Adrenal gland (tissue), 12 donors: Measurements from ENCODE around the gene ZP4. TPM values are rescaled to one million over a fixed set of nuclear protein-coding genes. Genes with fewer than 3 reads are reported as not detected.

ENCODE experiments used
- DNase-seq, 7 donors: peaks; one replicate each; pipeline ENCODE4 v3.0.0-alpha.2; 2019 to 2020
- H3K27ac ChIP-seq, 5 donors: fragments of 200-600 bp; sonication (generic) in 4 of 5; 1 replicate in 3 of 5; 2 replicates in 2 of 5; pipeline versions ENCODE4 v1.5.1 to v1.8.0; 2016 to 2020; ENCODE audit warnings: mild to moderate bottlenecking in 1 of 5
- H3K27me3 ChIP-seq: fragments of 200-600 bp; 2 replicates; pipeline ENCODE4 v1.8.0; 2021
- H3K36me3 ChIP-seq, 2 donors: fragments of 200-600 bp; replicated peaks in 1 of 2; 1 replicate in 1 of 2; 2 replicates in 1 of 2; pipeline versions ENCODE4 v1.5.1 to v1.8.0; 2018 to 2022
- H3K4me1 ChIP-seq, 2 donors: fragments of 200-600 bp; replicated peaks in 1 of 2; 1 replicate in 1 of 2; 2 replicates in 1 of 2; pipeline versions ENCODE4 v1.5.1 to v1.8.0; 2018 to 2021
- H3K4me3 ChIP-seq, 4 donors: fragments of 200-600 bp; sonication (generic) in 3 of 4; one replicate each; pipeline ENCODE4 v1.5.1; 2016 to 2018
- H3K9me3 ChIP-seq, 3 donors: fragments of 200-600 bp; sonication (generic) in 1 of 3; replicated peaks in 1 of 3; 1 replicate in 2 of 3; 2 replicates in 1 of 3; pipeline versions ENCODE4 v1.5.1 to v1.8.0; 2016 to 2021
- CTCF ChIP-seq, 6 experiments: fragments of 450-650 bp in 4 of 6; fragments of 200-600 bp in 2 of 6; sonication (generic) in 1 of 6; IDR thresholded peaks; 1 replicate in 5 of 6; 2 replicates in 1 of 6; pipeline versions ENCODE4 v1.5.1 to v1.8.0; 2016 to 2021; ENCODE audit warnings: antibody characterized with exemption in 6 of 6, mild to moderate bottlenecking in 2 of 6, moderate library complexity in 1 of 6
- POLR2A ChIP-seq, 2 donors: fragments of 450-650 bp; IDR thresholded peaks; one replicate each; pipeline ENCODE4 v1.6.1; 2017; ENCODE audit warnings: antibody characterized with exemption in 2 of 2, mild to moderate bottlenecking in 2 of 2, moderate library complexity in 1 of 2
- WGBS, 4 donors: extraction: QIAGEN DNeasy Blood & Tissue Kit in 2 of 4; methylation state at CpG; one replicate each; pipeline versions ENCODE4 v1.1.5 to v1.1.7; 2013 to 2017; 5-methylcytosine and 5-hydroxymethylcytosine counted together
- intact Hi-C, 2 donors: fragments of 100-400 bp; cut with DNase I; formaldehyde crosslinking; loops; one replicate each; pipeline versions ENCODE4 v1.14.1 to v1.15.0; 2022 to 2023
- polyA plus RNA-seq, 3 donors: library from polyadenylated mRNA; stranded (reverse); fragments of 200-250 nt in 2 of 3; fragments of 350-450 nt in 1 of 3; fragmentation: Illumina TruSeq in 1 of 3; extraction: RNeasy Lipid Tissue Mini Kit (QIAGEN cat#74804) in 1 of 3; gene quantifications; one replicate each; pipeline ENCODE4 v1.2.3, GENCODE V29; 2013 to 2014
- total RNA-seq, 9 donors: library from RNA; depleted of rRNA in 4 of 9; stranded (reverse); fragments of >200 nt in 4 of 9; fragments of 120-200 nt in 1 of 9; fragmentation: NEBNext Ultra II Directional in 1 of 9; extraction: Animal tissue kit (Norgen Biotek cat#: 25700) in 1 of 9; gene quantifications; one replicate each; pipeline versions ENCODE4 v1.1.0 to v1.2.4, GENCODE V29; 2013 to 2023
- donor health status: healthy with polysubstance abuse.
- donor health status: Bipolar disorder and iron deficiency.
- donor health status: DM: yes; HTN: yes; CAD: no.
- donor health status: DM: no; HTN: no; CAD: no.
- donor health status: DM: no; HTN: no; CAD: no.
- donor health status: DM: yes; HTN: yes; CAD: no.

The ZP4 gene
- total and polyA plus RNA-seq, 12 donors: not detected

DNA sequence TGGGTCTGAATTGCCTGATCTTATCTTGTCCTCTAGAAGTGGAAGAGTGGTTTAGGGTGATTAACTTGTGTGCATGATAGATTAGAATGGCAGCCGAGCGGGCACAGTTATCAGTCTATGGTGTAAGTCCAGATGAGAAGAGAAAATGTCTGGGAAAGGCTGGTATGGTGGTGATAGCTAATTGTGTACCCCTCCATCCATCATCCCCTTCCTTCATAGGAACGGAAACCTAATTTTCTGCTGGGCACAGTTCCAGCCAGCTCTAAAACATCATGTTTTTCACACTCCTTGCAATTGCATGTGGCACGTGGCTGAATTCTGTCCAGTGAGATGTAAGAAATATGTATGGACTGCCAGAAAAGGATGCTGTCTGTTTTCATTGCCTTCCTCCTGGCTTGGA lies 40.9 kb upstream of the ZP4 start:
- no peaks in the 10 kb centered on the region for H3K9me3 ChIP-seq
- no peaks in the 10 kb centered on the region for H3K27me3 ChIP-seq
- intact Hi-C loops: no loop called here
- no peaks in the 10 kb centered on the region for H3K36me3 ChIP-seq
- WGBS, 4 donors: 36 to 59% (median 54%) methylated on average over 4 of the region's 4 CpGs
- no peak overlapping the region for H3K27ac ChIP-seq
- no peak overlapping the region for H3K4me3 ChIP-seq
- H3K4me1 ChIP-seq: no peaks in the 10 kb centered on the region
- TF ChIP-seq CTCF (IDR thresholded peaks at IDR 0.05) (no peak), POLR2A (IDR thresholded peaks at IDR 0.05) (no peak)
- no peak for DNase-seq

- H3K4me3 ChIP-seq: no peak overlapping the region
- DNase-seq: no peak
- no peaks in the 10 kb centered on the region for H3K27me3 ChIP-seq
- TF ChIP-seq CTCF (IDR thresholded peaks at IDR 0.05) (no peak), POLR2A (IDR thresholded peaks at IDR 0.05) (no peak)
- no peaks in the 10 kb centered on the region for H3K36me3 ChIP-seq
- intact Hi-C loops: no loop called here
- WGBS, 4 donors: 85 to 100% (median 90%) methylated on average over 1 to 15 of the region's 15 CpGs
- H3K4me1 ChIP-seq: no peaks in the 10 kb centered on the region
- H3K27ac ChIP-seq: no peak overlapping the region
- no peaks in the 10 kb centered on the region for H3K9me3 ChIP-seq
These were observed 36.5 kb upstream of the ZP4 start for GRCh38 chr1:237927198-237927597.

- DNase-seq: peak in 2 of 7 donors; percentile 12 to 22
- Histone ChIP-seq H3K27me3 (no peaks in the 10 kb centered on the region), H3K27ac (no peak overlapping the region), H3K9me3 (no peaks in the 10 kb centered on the region), H3K36me3 (no peaks in the 10 kb centered on the region), H3K4me3 (no peak overlapping the region), H3K4me1 (no peaks in the 10 kb centered on the region)
- no peak for TF ChIP-seq POLR2A (IDR thresholded peaks at IDR 0.05)
- TF ChIP-seq CTCF (IDR thresholded peaks at IDR 0.05): no peak
- intact Hi-C loops: no loop called here
These were observed 30.6 kb upstream of the ZP4 start for GRCh38 chr1:237921306-237921705.

DNA sequence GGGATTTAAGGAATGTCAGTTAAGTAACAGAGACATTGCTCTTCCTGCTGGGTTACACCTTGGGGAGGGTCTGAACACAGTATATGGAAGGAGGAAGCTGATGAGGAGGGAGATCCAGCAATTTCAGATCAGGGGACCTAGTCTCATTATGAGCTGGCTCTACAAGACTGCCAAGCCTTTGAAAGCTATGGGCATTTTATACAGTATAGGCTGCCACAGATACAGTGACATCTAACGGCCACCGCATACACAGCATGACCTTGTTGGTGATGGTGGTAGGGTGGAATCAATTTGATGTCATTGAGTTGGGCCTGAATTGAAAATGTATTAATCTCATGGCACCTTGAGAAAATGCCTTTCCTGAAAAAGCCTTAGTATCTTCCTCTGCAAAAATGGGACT lies 22.6 kb upstream of the ZP4 start:
- WGBS, 4 donors: 85 to 93% (median 89%) methylated on average over 2 of the region's 2 CpGs
- intact Hi-C loops: no loop called here
- TF ChIP-seq POLR2A (IDR thresholded peaks at IDR 0.05) (no peak), CTCF (IDR thresholded peaks at IDR 0.05) (no peak)

More for the DNA sequence above, 22.6 kb upstream of the ZP4 start:
- Histone ChIP-seq H3K4me1 (no peaks in the 10 kb centered on the region), H3K27me3 (no peaks in the 10 kb centered on the region), H3K27ac (no peak overlapping the region), H3K4me3 (no peak overlapping the region), H3K36me3 (no peaks in the 10 kb centered on the region), H3K9me3 (no peaks in the 10 kb centered on the region)
- DNase-seq: no peak
